HG03064 (cell line): ENCODE data around the gene ALKBH4.
"Not testable (repeated sequence)": the region's sequence is repeated elsewhere in the genome, so short reads cannot be mapped to it uniquely, and the experiment has no call there.

Source experiments
- ATAC-seq: cut with Tn5 transposase; IDR thresholded peaks from one replicate; pipeline ENCODE4 v1.9.1; 2021; ENCODE audit warnings: low read depth; ENCODE audit not compliant: unreplicated experiment

ALKBH4 gene

DNA sequence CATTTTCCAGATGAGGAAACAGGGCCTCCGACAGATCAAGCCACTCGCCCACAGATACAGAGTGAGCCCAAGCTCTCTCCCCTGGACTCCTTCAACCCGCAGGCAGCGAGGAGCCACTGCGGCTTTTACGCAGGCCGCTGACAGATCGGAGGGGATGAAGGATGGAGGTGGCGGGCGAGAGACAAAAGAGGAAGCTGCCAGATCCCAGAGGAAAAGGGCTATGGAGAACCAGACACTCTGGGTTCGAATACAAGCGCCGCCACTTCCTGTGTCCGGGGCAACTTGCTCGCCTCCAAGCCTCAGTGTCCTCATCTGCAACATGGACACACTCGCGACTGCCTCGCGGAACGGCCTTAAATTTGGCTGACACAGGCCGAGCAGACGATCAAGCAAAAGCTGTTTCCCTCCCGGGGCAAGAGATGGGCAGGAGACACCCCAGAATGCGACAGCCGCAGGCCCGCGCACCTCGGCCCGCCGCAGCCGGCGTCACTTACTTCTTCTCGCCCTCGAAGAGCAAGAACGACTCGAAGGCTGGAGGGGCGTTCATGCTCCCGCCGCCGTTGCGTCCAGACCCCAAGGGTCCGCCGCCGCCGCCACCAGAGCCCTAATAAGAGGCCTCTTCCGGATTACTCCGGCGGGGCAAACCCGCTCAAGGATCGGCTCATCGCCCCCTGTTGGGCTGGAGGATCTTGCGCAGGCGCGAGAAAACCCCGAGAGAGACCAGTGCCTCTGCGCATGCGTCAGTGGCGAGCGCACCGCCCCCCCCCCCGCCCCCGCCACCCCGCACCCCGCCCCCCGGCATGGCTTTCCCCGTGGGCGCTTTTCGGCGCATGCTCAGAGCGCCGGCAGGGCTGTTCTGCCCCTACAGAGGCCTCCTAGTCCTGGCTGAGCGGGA lies 13.9 kb upstream of the ALKBH4 start, which contains the start of gene POLR2J:
TSS of gene POLR2J (minus strand) at position 609 of the 895 bp plus-strand sequence. CDS start at position 547, 62 bp downstream.
- ATAC-seq: peak; percentile 80

DNA sequence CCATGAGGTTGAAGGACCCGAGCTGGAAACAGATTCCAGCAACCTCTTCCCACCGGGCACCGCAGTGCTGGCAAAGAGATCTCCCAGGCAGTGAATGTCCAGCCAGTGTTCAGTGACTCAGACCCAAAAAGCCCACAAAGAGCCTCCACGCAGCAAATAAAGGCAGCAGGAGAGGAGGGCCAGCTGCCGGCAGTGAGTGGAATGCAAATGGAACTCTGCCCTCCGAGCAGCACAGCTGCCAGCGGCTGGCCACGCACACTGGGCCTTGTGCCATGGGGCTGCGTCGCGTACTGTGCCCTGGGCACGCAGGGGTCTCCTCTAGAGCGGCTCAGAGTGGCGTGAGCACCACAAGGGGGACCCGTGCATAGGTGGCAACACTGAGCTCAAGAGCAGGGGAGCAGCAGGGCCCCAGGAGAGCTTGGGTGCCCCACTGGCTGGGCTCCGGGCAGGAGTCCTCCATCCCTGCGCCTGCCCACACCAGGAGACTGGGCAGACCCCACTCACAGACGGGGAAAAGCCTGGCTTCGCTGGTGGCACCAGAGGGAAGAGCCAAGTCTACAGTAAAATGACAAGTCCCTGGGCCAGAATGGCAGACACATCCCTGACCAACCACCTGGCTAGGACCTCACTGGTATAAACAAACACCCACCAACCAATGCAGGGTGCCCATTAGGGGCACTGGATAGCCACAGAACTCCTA lies 10.2 kb upstream of the ALKBH4 start:
- not testable (repeated sequence) for ATAC-seq

DNA sequence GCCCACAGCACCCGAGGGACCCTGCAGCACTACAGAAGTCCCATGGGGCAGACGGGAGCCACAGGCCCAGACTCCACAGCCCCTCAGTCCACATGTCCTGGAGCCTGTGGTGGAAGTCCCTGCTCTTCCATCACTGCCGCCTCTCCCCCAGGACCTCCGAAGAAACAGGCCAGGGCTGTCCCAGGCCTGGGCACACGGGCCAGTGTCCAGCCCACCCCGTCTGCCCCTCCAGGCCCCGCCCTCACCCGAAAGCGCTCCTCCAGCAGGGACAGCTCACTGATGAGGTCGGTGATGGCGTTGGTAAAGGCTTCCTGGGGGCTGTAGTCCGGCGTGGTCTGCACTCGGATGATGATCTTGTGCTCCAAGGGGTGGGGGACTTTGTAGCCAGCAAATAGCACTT lies 9.5 kb upstream of the ALKBH4 start:
- ATAC-seq: not testable (repeated sequence)

DNA sequence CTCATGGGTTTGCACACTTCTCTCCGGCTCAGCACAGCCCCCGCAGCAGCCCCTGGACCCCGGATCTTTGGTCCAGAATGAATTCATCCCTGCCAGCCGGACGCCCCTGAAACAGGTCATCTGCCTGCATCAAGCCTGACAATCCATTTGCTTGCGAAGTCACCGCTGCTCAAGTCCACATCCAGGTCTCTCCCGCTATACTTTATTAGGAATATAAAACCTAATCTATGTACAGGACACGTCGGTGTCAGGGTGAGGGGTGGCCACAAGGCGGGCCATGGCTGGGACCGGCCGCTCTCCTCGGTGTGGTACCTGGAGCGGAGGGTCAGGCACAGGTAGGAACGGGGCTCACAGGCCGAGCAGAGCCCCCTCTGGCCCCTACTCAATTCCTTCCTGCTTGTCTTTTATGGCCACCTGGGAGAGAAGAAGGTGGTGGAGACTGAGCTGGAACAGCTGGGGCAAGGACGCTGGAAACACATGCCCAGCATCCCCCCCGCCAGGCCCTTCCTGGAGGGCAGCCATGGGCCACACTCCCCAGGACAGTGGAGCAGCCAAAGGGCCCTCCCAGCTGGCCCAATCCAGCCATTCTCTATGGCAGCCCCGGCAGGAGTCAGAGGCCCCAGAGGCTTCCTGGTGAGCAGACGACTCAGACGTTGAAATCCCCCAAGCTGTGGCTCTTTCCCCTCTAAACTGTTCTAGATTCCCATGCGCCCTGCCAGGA lies 8.8 kb upstream of the ALKBH4 start:
- ATAC-seq: no peak

DNA sequence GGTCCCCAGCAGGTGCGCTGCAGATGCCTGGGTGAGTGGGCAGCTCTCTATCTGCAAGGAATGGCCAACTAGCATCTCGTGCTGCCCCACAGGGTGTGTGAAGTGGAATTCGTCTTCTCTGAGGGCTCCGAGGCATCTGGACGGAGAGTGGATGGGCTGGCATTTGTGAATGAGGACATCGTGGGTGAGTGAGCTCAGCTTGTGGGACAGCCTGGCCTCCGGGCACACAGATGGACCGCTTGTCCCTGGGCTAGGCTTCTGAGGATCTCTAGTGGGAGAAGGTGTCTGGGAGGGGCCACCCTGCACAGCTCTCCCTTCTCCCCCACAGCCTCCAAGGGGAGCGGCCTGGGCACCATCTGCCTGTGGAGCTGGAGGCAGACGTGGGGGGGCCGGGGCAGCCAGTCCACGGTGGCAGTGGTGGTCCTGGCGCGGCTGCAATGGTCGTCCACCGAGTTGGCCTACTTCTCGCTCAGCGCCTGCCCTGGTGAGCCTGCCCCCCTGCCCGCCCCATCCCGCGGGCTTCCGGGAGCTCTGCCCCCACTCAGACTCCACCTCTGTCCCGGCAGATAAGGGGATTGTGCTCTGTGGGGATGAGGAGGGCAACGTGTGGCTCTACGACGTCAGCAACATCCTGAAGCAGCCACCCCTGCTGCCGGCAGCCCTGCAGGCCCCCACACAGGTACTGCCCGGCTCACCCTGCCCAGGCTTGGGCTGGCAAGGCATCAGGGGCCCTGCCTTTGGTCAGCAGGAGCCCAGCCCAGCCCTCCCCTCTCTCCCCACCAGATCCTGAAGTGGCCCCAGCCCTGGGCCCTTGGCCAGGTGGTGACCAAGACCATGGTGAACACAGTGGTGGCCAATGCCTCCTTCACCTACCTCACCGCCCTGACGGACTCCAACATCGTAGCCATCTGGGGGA lies 7.7 kb upstream of the ALKBH4 start:
- ATAC-seq: no peak

DNA sequence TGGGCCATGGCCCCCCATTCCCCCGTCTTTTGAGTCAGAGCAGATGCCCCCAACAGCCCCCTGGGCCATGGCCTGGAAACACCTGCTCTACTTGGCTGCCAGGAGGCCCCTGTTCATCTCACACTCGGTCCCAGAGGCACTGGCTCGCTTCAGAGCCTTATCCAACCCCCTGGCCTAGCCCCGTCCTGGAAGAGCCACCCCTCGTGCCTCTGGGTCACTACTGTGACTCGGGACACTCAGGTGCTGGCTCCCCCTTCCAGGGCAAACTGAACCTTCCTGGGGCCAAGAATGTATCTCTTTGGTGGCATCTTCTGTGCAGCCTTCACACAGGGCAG lies 7.1 kb upstream of the ALKBH4 start:
- no peak for ATAC-seq

DNA sequence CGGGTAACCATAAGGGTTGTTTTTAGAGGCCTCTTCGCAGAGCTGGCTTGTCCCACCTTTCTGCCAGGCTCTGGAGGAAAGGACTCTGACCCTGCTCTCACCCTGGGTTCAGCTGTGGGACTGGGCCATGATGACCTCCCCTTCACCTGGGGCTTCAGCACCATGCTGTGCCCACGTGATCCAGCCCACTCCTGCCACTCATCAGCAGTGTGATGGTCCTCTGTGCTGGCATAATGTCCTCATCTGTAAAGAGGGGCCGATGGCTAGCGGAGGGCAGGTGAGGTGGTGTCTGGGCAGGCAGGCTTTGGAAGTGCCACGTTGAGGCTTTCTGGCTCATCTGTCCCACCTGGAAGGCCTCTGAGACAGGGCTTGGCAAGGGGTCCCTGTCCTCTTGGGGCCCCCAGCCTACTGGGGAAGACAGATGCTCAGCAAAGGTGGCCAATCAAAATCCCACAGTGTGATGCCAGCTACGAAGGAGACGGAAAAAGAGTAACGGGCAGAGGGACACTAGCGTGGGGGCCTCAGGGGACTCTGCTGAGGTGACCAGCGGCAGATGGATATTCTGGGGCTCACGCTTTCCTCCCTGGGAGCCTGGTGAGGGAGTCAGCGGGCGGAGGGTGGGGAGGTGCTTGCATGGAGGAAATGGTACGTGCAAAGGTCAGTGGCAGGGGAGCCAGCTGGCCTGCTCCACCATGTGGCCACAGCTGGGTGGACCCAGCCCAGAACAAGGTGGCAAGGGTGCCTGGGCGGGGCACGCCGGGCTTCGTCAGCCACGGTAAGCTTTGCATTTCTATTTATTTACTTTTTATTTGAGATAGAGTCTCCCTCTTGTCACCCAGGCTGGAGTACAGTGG lies 5.5 kb upstream of the ALKBH4 start:
- no peak for ATAC-seq

DNA sequence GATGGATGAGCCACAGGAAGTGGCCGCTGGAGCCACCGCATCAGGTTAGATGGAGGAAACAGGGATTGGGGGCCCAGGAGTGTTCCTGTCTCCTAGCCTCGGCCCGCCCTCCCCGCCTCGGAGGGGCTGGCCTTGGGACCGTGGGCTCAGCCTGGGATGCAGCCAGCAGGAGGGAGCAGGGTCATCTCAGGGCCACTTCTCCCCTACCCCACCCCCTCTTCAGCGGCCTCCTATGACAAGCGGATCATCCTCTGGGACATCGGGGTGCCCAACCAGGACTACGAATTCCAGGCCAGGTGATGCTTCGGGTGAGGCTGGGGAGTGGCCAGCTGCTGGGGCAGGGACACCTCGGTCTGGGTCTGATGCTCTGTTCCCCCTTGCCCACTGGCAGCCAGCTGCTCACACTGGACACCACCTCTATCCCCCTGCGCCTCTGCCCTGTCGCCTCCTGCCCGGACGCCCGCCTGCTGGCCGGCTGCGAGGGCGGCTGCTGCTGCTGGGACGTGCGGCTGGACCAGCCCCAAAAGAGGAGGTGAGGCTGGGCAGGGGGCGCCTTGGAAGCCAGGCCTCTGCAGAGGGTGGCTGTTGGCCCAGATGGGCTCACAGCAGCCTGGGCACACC lies 4.8 kb upstream of the ALKBH4 start:
- no peak for ATAC-seq

DNA sequence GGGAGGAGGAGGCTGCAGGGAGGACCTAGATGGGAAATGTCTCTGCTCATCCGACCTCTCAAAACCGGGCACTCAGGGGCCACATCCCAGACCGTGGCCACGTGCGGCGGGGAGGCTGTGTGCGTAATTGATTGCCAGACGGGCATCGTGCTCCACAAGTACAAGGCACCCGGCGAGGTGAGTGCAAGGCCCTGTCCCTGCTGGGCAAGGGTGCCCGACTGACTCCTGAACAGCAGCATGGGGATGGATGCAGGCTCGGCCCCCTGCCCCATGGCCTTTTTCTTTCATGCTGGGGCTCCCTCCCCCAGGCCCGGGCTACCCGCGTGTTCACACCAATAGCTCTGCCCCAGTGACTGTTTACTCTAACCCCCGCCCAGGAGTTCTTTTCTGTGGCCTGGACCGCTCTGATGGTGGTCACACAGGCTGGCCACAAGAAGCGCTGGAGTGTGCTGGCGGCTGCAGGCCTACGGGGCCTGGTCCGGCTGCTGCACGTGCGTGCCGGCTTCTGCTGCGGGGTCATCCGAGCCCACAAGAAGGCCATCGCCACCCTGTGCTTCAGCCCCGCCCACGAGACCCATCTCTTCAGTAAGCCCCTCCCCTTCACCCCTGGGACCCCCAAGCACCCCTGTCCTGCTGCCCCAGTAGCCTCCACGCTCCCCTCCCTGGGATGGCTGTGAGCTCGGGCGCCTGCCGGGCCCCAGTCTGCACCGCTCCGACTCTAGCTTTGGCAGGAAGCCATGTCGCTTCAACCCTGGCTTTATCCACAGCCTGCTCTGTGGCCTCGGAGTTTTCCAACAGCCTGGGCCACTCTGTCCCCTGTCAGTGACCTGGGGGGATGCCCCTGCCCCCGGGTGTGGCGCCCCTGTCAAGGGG lies 4.1 kb upstream of the ALKBH4 start:
- no peak for ATAC-seq

DNA sequence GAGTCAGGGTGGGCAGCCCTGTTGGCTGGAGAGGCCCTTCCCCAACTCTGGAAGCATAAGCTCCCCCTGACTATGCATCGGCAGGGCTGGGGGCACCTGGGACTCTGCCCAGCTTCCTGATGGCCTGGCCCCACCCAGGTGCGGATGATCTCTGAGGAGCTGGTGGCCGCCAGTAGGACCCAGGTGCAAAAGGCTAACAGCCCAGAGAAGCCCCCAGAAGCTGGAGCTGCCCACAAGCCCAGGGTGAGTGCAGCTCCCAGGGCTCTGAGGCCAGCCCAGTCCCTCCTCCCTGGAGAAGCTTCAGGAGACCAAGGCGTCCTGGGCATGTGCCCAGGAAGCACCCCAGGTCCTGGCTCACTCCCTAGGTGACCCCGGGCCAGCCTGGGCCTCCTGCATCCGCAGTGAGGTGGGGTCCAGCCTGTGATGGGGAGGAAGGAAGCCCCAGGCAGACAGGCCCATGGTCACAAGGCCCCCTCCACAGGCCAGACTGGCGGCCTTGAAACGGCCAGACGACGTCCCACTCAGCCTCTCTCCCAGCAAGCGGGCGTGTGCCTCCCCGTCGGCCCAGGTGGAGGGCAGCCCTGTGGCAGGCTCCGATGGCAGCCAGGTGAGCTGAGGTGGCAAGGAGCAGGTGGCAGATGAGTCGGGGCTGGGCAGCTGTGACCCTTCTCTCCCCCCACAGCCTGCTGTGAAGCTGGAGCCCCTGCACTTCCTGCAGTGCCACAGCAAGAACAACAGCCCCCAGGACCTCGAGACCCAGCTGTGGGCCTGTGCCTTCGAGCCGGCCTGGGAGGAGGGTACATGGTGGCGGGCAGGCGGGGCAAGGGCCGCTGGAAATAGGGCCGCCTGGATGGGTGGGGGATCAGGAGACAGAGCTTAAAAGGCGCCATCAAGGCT lies 3.2 kb upstream of the ALKBH4 start:
- no peak for ATAC-seq

DNA sequence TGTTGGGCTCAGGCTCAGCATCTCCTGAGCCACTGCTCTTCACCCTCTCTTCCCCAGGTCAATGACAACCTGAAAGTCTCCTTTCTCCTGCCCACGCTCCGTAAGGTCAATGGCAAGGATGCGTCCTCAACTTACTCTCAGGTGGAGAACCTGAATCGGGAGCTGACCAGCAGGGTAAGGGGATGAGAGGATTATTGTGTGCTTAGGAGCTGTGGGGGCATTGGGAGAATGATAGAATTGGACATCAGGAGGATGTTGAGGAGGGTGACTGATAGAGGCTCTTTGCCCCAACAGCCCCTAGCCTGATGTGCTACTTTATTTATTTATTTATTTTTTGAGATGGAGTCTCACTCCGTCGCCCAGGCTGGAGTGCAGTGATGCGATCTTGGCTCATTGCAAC lies 1.4 kb upstream of the ALKBH4 start:
- ATAC-seq: no peak

DNA sequence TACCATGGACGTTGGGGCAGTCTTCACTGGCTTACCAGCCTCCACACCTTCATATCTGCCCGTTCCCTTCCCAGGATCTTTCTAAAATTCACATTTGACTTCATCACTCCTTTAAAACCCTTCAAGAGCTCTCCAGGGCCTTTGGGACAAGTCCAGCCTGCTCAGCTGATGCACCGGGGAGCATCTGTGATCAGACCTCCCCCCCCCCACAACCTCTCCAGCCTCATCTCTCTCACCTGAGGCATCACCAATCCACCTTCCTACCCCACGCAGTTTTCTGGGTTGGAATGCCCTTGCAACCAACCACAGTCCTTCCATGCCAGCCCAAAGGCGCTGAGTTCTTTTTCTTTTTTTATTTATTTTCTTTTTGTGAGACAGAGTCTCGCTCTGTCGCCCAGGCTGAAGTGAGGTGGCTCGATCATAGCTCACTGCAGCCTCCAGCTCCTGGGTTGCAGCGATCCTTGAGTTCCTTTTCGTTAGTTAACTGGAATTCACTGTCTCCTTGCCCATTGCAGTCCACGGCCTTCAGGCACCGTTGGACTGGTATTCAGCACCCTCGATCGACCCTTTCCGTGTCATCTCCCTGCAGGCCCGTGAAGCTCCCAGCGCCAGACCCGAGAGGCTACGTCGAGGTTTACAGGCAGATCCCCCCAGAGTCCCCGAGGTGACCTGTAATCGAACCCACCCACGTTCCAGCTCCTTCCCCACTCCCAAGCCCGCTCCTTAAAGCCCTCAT lies 654 bp downstream of the ALKBH4 start:
- ATAC-seq: no peak

DNA sequence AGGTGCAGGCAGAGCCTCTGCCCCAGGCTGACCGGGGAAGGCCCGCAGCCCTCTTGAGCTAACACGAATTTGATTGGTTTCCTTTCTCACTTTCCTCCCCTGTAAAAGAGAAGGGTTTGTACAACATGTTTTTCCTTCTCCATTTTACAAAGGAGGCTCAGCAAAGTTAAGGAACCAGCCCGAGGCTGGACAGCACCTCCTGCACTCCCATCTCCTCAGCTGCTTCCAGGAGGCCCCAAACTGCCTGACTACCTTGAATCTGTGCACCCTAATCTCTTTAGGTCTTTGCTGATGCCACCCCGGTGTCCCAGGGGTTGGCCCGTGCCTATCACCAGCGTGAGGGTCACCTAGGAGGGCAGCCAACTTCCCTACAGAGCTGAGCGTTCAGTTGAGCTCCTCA lies 4.2 kb downstream of the ALKBH4 start:
- no peak for ATAC-seq

DNA sequence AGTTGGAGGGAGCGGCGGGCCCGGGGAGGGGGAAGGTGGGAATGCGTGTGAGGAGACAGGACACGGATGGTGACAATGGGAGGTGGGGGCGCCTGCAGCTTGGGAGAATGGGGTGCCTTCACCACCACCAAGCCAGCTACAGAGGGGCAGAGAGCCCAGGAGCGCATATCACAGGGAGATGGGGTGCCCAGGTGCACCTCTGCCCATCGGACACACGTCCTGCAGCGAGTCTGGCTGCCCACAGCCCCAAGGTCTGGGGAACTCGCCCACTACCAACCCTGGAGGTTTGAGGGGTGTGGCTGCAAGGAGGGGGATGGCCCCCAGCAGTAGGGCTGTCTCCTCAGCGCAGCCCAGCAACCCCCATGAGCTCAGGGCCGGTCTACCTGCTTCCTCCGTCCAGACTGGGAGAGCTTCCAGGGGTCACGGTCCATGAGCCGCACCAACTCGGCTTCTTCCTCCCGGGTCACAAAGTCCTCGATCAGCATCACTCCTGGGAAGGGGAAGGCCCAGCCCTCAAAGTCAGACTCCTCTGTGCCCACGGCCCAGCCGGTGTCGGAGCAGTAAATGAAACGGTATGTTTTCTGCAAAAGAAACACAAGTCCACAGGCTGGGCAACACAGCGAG lies 5.3 kb downstream of the ALKBH4 start:
- no peak for ATAC-seq

DNA sequence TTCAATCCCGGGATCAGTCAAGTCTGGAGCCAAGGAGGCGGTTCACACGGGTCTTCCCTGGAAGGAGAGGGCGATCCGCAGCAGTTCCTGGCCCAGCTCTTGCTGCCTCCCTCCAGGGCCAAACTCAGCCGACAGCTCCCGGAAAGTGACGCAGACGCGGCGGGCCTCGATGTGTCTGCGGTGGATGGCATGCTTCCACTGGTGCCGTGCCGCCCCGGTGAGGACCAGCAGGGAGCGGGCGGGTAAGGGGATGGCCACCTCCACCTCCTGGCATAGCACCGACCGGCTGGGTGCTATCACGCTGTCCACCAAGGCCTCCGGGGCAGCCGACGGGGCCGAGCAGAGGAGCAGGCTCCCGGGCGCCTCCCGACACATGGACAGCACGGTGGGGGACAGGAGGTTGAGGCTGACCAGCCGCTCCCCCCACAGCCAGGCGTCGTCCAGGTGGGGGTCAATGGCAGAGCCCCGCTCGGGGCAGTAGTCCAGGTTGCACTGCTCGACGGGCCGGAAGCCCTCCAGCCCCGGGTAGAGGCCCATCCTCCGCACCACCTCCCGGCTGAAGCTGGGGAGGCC lies 7.2 kb downstream of the ALKBH4 start:
- no peak for ATAC-seq

DNA sequence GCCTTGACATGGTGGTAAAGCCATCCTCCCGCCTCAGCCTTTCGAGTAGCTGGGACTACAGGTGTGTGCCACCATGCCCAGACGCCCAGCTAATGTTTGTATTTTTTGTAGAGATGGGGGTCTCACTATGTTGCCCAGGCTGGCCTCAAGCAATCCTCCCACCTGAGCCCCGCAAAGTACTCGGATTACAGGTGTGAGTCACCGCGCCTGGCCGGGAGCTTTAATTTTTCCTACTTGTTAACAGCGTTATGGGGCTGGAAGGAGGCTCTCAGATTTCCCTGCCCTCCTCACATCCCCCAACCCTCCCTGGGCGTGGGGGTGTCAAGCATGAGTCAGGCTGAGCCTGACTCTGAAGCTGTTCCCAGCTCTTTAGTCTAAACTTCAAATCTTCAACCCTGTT lies 8.3 kb downstream of the ALKBH4 start:
- ATAC-seq: no peak
